Endodermal cell (in vitro differentiated cells): Measurements from ENCODE around the gene DHDDS. TPM values are rescaled to one million over a fixed set of nuclear protein-coding genes. Genes with fewer than 3 reads are reported as not detected.

Experiments used
- DNase-seq: peaks from one replicate; pipeline ENCODE4 v3.0.0-alpha.2; 2017
- H3K27ac ChIP-seq: 2 replicates; pipeline ENCODE4 v1.5.1; 2013; ENCODE audit warnings: mild to moderate bottlenecking, low read depth, low read length, moderate library complexity
- H3K27me3 ChIP-seq: 2 replicates; pipeline ENCODE4 v1.6.1; 2013; ENCODE audit warnings: mild to moderate bottlenecking, low read length, moderate library complexity; ENCODE audit not compliant: insufficient read depth, control insufficient read depth, poor library complexity, severe bottlenecking
- H3K36me3 ChIP-seq: 2 replicates; pipeline ENCODE4 v1.7.0; 2013; ENCODE audit warnings: mild to moderate bottlenecking, low read length, moderate library complexity; ENCODE audit not compliant: control insufficient read depth, insufficient read depth
- H3K4me1 ChIP-seq: one replicate; pipeline ENCODE4 v1.7.0; 2013; ENCODE audit warnings: low read length; ENCODE audit not compliant: control insufficient read depth, insufficient read depth
- H3K4me3 ChIP-seq: 2 replicates; pipeline ENCODE4 v1.5.1; 2013; ENCODE audit warnings: mild to moderate bottlenecking, low read length, moderate library complexity
- H3K9ac ChIP-seq: 2 replicates; pipeline ENCODE4 v1.6.1; 2013; ENCODE audit warnings: mild to moderate bottlenecking, low read length, moderate library complexity; ENCODE audit not compliant: poor library complexity, severe bottlenecking; ENCODE audit errors: extremely low read depth
- H3K9me3 ChIP-seq: 2 replicates; pipeline ENCODE4 v1.6.1; 2013; ENCODE audit warnings: mild to moderate bottlenecking, low read length, moderate library complexity; ENCODE audit not compliant: control insufficient read depth
- H3K27ac Mint-ChIP-seq: 2 replicates; pipeline ENCODE4 v1.8.0; 2020; ENCODE audit warnings: mixed read lengths
- H3K27me3 Mint-ChIP-seq: 2 replicates; pipeline ENCODE4 v1.8.0; 2021; ENCODE audit warnings: mild to moderate bottlenecking, mixed read lengths; ENCODE audit not compliant: insufficient read depth
- H3K36me3 Mint-ChIP-seq: 2 replicates; pipeline ENCODE4 v1.8.0; 2020; ENCODE audit warnings: low read depth, mixed read lengths
- H3K4me1 Mint-ChIP-seq: 2 replicates; pipeline ENCODE4 v1.8.0; 2020; ENCODE audit warnings: mixed read lengths
- H3K4me3 Mint-ChIP-seq: 2 replicates; pipeline ENCODE4 v1.8.0; 2020; ENCODE audit warnings: mild to moderate bottlenecking, moderate library complexity, mixed read lengths
- H3K9me3 Mint-ChIP-seq: 2 replicates; pipeline ENCODE4 v1.8.0; 2020; ENCODE audit warnings: mild to moderate bottlenecking, mixed read lengths
- WGBS, 2 experiments: methylation state at CpG; one replicate each; pipeline versions ENCODE4 v1.1.5 to v1.1.7; 2013; ENCODE audit warnings: missing lambda C conversion rate in 2 of 2, mixed read lengths in 1 of 2; ENCODE audit not compliant: insufficient coverage in 1 of 2, insufficient read length in 1 of 2; 5-methylcytosine and 5-hydroxymethylcytosine counted together
- total RNA-seq, 2 donors: library from RNA; stranded (reverse); fragmentation: NEBNext Ultra II Directional in 1 of 2; extraction: Animal tissue kit (Norgen Biotek cat#: 25700) in 1 of 2; gene quantifications; 2 replicates in 1 of 2; 3 replicates in 1 of 2; pipeline ENCODE4 v1.2.1, GENCODE V29; 2021
- TF ChIP-seq, protein P1 (sequence below): fragments of 200-600 bp; sonication (generic); conservative IDR thresholded peaks from 2 replicates; pipeline ENCODE4 v1.5.0; 2021; ENCODE audit warnings: antibody characterized with exemption, mild to moderate bottlenecking

The DHDDS gene
- total RNA-seq, 2 donors from 2014 or later, result 51.1 to 55.1 TPM

DNA sequence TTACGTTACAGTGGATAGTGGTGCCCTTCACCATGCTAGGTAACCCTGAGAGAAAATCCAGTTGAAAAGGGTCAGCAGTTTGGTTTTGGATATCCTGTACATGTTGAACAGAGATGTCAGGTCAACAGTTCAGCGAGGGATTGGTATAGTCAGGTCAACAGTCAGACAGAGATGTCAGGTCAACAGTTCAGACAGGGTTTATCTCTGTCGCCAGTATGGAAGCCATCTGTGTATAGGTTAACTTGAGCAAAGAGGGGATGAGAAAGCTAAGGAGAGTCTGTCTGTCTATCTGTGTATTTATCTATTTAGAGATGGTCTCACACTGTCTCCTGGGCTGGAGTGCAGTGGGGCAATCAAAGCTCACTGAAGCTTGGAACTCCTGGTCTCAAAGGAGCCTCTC is 17.7 kb downstream of the DHDDS start:
- Histone ChIP-seq H3K36me3 (peaks cover 70% of the 10 kb centered on the region), H3K27ac (no peak overlapping the region), H3K4me1 (no peaks in the 10 kb centered on the region), H3K9ac (no peak overlapping the region), H3K9me3 (no peaks in the 10 kb centered on the region), H3K4me3 (no peak overlapping the region), H3K27me3 (no peaks in the 10 kb centered on the region)
- TF ChIP-seq, protein P1, sequence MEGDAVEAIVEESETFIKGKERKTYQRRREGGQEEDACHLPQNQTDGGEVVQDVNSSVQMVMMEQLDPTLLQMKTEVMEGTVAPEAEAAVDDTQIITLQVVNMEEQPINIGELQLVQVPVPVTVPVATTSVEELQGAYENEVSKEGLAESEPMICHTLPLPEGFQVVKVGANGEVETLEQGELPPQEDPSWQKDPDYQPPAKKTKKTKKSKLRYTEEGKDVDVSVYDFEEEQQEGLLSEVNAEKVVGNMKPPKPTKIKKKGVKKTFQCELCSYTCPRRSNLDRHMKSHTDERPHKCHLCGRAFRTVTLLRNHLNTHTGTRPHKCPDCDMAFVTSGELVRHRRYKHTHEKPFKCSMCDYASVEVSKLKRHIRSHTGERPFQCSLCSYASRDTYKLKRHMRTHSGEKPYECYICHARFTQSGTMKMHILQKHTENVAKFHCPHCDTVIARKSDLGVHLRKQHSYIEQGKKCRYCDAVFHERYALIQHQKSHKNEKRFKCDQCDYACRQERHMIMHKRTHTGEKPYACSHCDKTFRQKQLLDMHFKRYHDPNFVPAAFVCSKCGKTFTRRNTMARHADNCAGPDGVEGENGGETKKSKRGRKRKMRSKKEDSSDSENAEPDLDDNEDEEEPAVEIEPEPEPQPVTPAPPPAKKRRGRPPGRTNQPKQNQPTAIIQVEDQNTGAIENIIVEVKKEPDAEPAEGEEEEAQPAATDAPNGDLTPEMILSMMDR, result no peak
- 92 to 97% methylated on average over 3 of the region's 3 CpGs for WGBS, 2 experiments
- H3K27ac Mint-ChIP-seq, result no peak overlapping the region
- no peaks in the 10 kb centered on the region for H3K4me1 Mint-ChIP-seq
- H3K27me3 Mint-ChIP-seq, result no peaks in the 10 kb centered on the region
- no peak for DNase-seq
- no peak overlapping the region for H3K4me3 Mint-ChIP-seq
- no peaks in the 10 kb centered on the region for H3K9me3 Mint-ChIP-seq
- H3K36me3 Mint-ChIP-seq, result peaks cover 66% of the 10 kb centered on the region

DNA sequence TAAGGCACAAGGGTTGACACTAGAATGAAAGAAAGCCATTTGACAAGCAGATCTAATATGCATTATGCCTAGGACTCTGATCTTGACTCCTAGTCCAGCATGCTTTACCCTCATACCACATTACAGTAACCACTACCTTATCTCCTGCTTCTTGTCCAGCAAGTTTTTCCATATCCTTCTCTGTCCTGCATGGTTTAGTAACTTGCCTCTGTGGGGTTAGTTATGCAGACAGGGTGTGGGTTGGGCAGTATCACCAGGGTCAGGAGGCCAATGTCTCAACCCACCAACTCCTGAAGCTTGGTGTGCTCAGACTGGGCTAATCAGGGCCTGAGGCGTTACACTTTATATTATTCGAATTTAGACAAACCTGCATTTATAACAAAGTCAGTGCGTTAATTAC is 18.8 kb downstream of the DHDDS start:
- DNase-seq, result no peak
- Mint-ChIP-seq H3K4me3 (no peak overlapping the region), H3K36me3 (peaks cover 69% of the 10 kb centered on the region), H3K27me3 (no peaks in the 10 kb centered on the region), H3K9me3 (no peaks in the 10 kb centered on the region), H3K27ac (no peak overlapping the region), H3K4me1 (no peaks in the 10 kb centered on the region)
- no peaks in the 10 kb centered on the region for H3K4me1 ChIP-seq
- H3K27me3 ChIP-seq, result no peaks in the 10 kb centered on the region
- TF ChIP-seq, protein P1, result no peak
- no peak overlapping the region for H3K9ac ChIP-seq
- H3K4me3 ChIP-seq, result no peak overlapping the region
- H3K36me3 ChIP-seq, result peaks cover 71% of the 10 kb centered on the region
- 95 to 100% methylated on average over 1 to 3 of the region's 3 CpGs for WGBS, 2 experiments
- no peaks in the 10 kb centered on the region for H3K9me3 ChIP-seq
- no peak overlapping the region for H3K27ac ChIP-seq

DNA sequence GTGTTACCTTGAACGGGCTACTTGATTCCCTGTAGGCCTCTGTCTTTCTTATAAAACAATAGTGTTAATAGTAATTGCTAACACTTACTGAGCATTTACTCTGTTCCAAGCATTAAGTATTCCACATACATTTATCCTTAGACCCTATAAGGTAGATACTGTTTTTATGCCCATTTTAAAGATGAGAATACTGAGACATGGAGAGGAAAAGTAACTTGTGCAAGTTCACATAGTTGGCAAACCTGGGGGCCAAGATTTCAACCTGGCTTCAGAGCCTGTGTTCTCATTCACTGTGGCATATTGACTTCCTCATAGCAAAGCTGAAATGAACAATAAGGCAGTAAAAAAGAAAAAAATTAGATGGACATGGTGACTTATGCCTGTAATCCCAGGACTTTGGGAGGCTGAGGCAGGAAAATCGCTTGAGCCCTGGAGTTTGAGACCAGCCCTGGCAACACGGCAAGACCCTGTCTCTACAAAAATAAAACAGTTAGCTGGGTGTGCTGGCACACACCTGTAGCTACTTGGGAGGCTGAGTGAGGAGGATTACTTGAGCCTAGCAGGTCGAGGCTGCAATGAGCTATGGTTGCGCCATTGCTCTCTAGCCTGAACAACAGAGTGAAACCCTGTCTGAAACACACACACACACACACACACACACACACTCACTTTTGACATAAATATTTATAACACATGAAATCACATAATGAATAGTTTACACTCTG is 20.5 kb downstream of the DHDDS start:
- Mint-ChIP-seq H3K36me3 (peaks cover 59% of the 10 kb centered on the region), H3K9me3 (no peaks in the 10 kb centered on the region), H3K27me3 (no peaks in the 10 kb centered on the region), H3K4me3 (no peak overlapping the region), H3K4me1 (no peaks in the 10 kb centered on the region), H3K27ac (no peak overlapping the region)
- Histone ChIP-seq H3K9ac (no peak overlapping the region), H3K4me1 (no peaks in the 10 kb centered on the region), H3K36me3 (peaks cover 66% of the 10 kb centered on the region), H3K27me3 (no peaks in the 10 kb centered on the region), H3K9me3 (no peaks in the 10 kb centered on the region), H3K27ac (no peak overlapping the region), H3K4me3 (no peak overlapping the region)
- no peak for DNase-seq
- 94 to 96% methylated on average over 4 to 5 of the region's 5 CpGs for WGBS, 2 experiments
- TF ChIP-seq, protein P1, result no peak
